HepG2 (cell line): ENCODE data around the gene RRAS. TPM values are rescaled to one million over a fixed set of nuclear protein-coding genes. Genes with fewer than 3 reads are reported as not detected.
A peak's percentile ranks its signal among the peaks of the same experiment; 100 is the strongest.

Source experiments
- AHR ChIP-seq: IDR thresholded peaks from 2 replicates; pipeline ENCODE4 v1.6.1; 2018; ENCODE audit warnings: missing genetic modification reagents, missing compliant biosample characterization
- BRD4 ChIP-seq: sonication (generic); formaldehyde crosslinking; IDR thresholded peaks from 2 replicates; pipeline ENCODE4 v1.4.0; 2020; ENCODE audit warnings: missing genetic modification reagents
- FOXJ3 ChIP-seq: sonication (generic); formaldehyde crosslinking; IDR thresholded peaks from 2 replicates; pipeline ENCODE4 v1.4.0; 2020; ENCODE audit warnings: missing genetic modification reagents, mild to moderate bottlenecking, borderline replicate concordance
- GMEB1 ChIP-seq: sonication (generic); formaldehyde crosslinking; IDR thresholded peaks from 2 replicates; pipeline ENCODE4 v1.5.1; 2020; ENCODE audit warnings: missing genetic modification reagents, mild to moderate bottlenecking, borderline replicate concordance
- NR0B2 ChIP-seq: sonication (generic); formaldehyde crosslinking; IDR thresholded peaks from 2 replicates; pipeline ENCODE4 v1.4.0; 2020; ENCODE audit warnings: mild to moderate bottlenecking, missing genetic modification reagents
- PITX1 ChIP-seq: sonication (generic); formaldehyde crosslinking; IDR thresholded peaks from 2 replicates; pipeline ENCODE4 v1.5.1; 2020; ENCODE audit warnings: mild to moderate bottlenecking, missing genetic modification reagents
- POGZ ChIP-seq: sonication (generic); formaldehyde crosslinking; IDR thresholded peaks from 2 replicates; pipeline ENCODE4 v1.4.0; 2020; ENCODE audit warnings: mild to moderate bottlenecking, missing genetic modification reagents
- POLR2AphosphoS2 ChIP-seq: IDR thresholded peaks from 2 replicates; pipeline ENCODE4 v1.6.1; 2011; ENCODE audit warnings: low read depth, low read length, improper control_type of control experiment
- SRSF4 ChIP-seq: fragments of 200-400 bp; formaldehyde crosslinking; IDR thresholded peaks from one replicate; pipeline ENCODE4 v1.6.1; 2018; ENCODE audit warnings: mild to moderate bottlenecking, low read depth, low read length, moderate library complexity; ENCODE audit not compliant: poor library complexity, severe bottlenecking
- ZBTB1 ChIP-seq: sonication (generic); formaldehyde crosslinking; IDR thresholded peaks from 2 replicates; pipeline ENCODE4 v1.4.0; 2020; ENCODE audit warnings: missing genetic modification reagents, borderline replicate concordance
- ZFP62 ChIP-seq: sonication (generic); formaldehyde crosslinking; IDR thresholded peaks from 2 replicates; pipeline ENCODE4 v1.4.0; 2020; ENCODE audit warnings: missing genetic modification reagents
- ZFY ChIP-seq: sonication (generic); formaldehyde crosslinking; IDR thresholded peaks from 2 replicates; pipeline ENCODE4 v1.4.0; 2020; ENCODE audit warnings: missing genetic modification reagents
- ZNF709 ChIP-seq: sonication (generic); formaldehyde crosslinking; IDR thresholded peaks from 2 replicates; pipeline ENCODE4 v1.5.0; 2020; ENCODE audit warnings: mild to moderate bottlenecking, missing genetic modification reagents
- ZNF720 ChIP-seq: sonication (generic); formaldehyde crosslinking; IDR thresholded peaks from 2 replicates; pipeline ENCODE4 v1.4.0; 2020; ENCODE audit warnings: missing genetic modification reagents
- ZSCAN9 ChIP-seq: IDR thresholded peaks from 2 replicates; pipeline ENCODE4 v1.6.1; 2016; ENCODE audit warnings: borderline replicate concordance
- polyA plus RNA-seq, 8 experiments: library from polyadenylated mRNA; depleted of rRNA in 3 of 8; stranded (reverse) in 7 of 8; unstranded in 1 of 8; fragments of >200 nt; fragmentation: Illumina TruSeq in 4 of 8; extraction: Trizol in 4 of 8; gene quantifications; 2 replicates each; pipeline versions ENCODE4 v1.2.1 to v1.2.3, GENCODE V29; 2011 to 2016; ENCODE audit warnings: low read depth in 4 of 8, missing spikeins in 1 of 8, mixed read lengths in 1 of 8; ENCODE audit not compliant: insufficient read depth in 1 of 8
- total RNA-seq, 5 experiments: library from RNA; depleted of rRNA; stranded (reverse); fragments of >200 nt; fragmentation: Illumina TruSeq; extraction: Trizol; gene quantifications; 2 replicates each; pipeline ENCODE4 v1.2.3, GENCODE V29; 2016; ENCODE audit warnings: low read depth in 1 of 5
- TF ChIP-seq, protein P1 (sequence below): sonication (generic); formaldehyde crosslinking; conservative IDR thresholded peaks from 2 replicates; pipeline ENCODE4 v1.5.0; 2020; ENCODE audit warnings: missing genetic modification reagents
- TF ChIP-seq, protein P2 (sequence below): sonication (generic); formaldehyde crosslinking; IDR thresholded peaks from 2 replicates; pipeline ENCODE4 v1.5.1; 2020; ENCODE audit warnings: mild to moderate bottlenecking, missing genetic modification reagents, borderline replicate concordance
- TF ChIP-seq, protein P3 (sequence below): IDR thresholded peaks from 2 replicates; pipeline ENCODE4 v1.6.1; 2016; ENCODE audit warnings: low read depth, missing genetic modification reagents, missing compliant biosample characterization

RRAS gene
- total and polyA plus RNA-seq, 2 of the 13 experiments (the other 11 are each of a cell fraction or from before 2014, with no cell fraction given): 1.5 to 12.0 TPM

DNA sequence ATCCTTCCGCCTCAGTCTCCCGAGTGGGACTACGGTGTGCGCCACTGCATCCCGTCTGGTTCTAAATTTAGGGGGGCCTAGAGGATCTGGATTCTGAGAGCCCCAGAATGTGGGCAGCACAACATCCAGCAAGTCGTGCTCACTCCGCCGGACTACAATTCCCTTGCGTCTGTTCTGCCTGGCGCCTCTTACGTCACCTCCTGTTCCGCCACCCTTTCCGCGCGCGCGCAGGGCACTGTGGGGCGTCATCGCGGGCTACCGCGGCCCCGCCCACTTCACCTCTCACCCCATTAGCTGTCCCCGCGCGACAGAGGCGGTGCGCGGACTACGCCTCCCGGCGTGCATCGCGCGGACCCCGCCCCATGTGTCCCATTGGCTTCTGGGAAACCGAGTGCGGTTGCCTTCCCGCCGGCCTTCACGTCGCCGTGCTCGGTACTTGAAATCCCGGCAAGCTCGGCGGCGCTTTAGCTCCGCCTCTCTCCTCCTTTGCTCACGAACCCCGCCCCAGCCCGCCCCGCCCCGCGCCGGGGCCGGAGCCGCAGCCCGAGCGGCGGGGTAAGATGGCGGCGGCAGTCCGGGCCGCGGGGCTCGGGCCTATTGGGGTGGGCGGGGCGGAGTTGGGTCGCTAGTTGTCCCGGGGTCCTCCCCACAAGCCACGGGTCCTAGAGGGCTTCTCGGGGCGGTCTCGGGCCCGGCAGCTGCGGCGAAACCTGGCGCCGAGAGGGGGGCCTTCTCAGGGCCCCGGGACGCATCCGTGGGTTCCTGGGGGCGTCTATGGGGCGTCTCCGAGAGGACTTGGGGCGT lies 1.9 kb upstream of the RRAS start, which contains the start of gene SCAF1 (continued):
- TF ChIP-seq, protein P1, sequence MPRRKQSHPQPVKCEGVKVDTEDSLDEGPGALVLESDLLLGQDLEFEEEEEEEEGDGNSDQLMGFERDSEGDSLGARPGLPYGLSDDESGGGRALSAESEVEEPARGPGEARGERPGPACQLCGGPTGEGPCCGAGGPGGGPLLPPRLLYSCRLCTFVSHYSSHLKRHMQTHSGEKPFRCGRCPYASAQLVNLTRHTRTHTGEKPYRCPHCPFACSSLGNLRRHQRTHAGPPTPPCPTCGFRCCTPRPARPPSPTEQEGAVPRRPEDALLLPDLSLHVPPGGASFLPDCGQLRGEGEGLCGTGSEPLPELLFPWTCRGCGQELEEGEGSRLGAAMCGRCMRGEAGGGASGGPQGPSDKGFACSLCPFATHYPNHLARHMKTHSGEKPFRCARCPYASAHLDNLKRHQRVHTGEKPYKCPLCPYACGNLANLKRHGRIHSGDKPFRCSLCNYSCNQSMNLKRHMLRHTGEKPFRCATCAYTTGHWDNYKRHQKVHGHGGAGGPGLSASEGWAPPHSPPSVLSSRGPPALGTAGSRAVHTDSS: no peak
- peak; percentile 75; the same call in 1 of the 2 replicates for TF ChIP-seq ZFP62 (CRISPR knock-in tag)
- no peak for TF ChIP-seq ZNF720 (CRISPR knock-in tag)
- TF ChIP-seq ZBTB1 (CRISPR knock-in tag): no peak
- no peak; the same call in 1 of the 2 replicates for TF ChIP-seq BRD4 (CRISPR knock-in tag)
- peak; percentile 80 for TF ChIP-seq ZFY (CRISPR knock-in tag)
- no peak; the same call in 1 of the 2 replicates for TF ChIP-seq ZSCAN9 (CRISPR knock-in tag)
- TF ChIP-seq POGZ (CRISPR knock-in tag): peak; percentile 53
- TF ChIP-seq, protein P2, sequence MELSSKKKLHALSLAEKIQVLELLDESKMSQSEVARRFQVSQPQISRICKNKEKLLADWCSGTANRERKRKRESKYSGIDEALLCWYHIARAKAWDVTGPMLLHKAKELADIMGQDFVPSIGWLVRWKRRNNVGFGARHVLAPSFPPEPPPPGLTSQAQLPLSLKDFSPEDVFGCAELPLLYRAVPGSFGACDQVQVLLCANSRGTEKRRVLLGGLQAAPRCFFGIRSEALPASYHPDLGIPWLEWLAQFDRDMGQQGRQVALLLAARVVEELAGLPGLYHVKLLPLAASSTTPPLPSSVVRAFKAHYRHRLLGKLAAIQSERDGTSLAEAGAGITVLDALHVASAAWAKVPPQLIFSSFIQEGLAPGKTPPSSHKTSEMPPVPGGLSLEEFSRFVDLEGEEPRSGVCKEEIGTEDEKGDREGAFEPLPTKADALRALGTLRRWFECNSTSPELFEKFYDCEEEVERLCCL (CRISPR knock-in tag): no peak
- 0 out of 2 replicates have a peak, but pooled peaks have one; percentile 12 for TF ChIP-seq NR0B2 (CRISPR knock-in tag)
- no peak for TF ChIP-seq AHR (CRISPR knock-in tag)
- no peak for TF ChIP-seq FOXJ3 (CRISPR knock-in tag)
- TF ChIP-seq, protein P3, sequence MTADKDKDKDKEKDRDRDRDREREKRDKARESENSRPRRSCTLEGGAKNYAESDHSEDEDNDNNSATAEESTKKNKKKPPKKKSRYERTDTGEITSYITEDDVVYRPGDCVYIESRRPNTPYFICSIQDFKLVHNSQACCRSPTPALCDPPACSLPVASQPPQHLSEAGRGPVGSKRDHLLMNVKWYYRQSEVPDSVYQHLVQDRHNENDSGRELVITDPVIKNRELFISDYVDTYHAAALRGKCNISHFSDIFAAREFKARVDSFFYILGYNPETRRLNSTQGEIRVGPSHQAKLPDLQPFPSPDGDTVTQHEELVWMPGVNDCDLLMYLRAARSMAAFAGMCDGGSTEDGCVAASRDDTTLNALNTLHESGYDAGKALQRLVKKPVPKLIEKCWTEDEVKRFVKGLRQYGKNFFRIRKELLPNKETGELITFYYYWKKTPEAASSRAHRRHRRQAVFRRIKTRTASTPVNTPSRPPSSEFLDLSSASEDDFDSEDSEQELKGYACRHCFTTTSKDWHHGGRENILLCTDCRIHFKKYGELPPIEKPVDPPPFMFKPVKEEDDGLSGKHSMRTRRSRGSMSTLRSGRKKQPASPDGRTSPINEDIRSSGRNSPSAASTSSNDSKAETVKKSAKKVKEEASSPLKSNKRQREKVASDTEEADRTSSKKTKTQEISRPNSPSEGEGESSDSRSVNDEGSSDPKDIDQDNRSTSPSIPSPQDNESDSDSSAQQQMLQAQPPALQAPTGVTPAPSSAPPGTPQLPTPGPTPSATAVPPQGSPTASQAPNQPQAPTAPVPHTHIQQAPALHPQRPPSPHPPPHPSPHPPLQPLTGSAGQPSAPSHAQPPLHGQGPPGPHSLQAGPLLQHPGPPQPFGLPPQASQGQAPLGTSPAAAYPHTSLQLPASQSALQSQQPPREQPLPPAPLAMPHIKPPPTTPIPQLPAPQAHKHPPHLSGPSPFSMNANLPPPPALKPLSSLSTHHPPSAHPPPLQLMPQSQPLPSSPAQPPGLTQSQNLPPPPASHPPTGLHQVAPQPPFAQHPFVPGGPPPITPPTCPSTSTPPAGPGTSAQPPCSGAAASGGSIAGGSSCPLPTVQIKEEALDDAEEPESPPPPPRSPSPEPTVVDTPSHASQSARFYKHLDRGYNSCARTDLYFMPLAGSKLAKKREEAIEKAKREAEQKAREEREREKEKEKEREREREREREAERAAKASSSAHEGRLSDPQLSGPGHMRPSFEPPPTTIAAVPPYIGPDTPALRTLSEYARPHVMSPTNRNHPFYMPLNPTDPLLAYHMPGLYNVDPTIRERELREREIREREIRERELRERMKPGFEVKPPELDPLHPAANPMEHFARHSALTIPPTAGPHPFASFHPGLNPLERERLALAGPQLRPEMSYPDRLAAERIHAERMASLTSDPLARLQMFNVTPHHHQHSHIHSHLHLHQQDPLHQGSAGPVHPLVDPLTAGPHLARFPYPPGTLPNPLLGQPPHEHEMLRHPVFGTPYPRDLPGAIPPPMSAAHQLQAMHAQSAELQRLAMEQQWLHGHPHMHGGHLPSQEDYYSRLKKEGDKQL (CRISPR knock-in tag): no peak
- peak; percentile 64; the same call in 1 of the 2 replicates for TF ChIP-seq ZNF709 (CRISPR knock-in tag)
- TF ChIP-seq SRSF4: no peak
- peak; percentile 96 for TF ChIP-seq GMEB1
- TF ChIP-seq POLR2AphosphoS2: peak; percentile 79; the same call in 1 of the 2 replicates
- no peak for TF ChIP-seq PITX1 (CRISPR knock-in tag)
